Activated CD4-positive, alpha-beta memory T cell treated with anti-CD3 and anti-CD28 coated beads, Interleukin-2, amount 10 ng/mL, durations not matched to agents 7 days and 5 days (primary cell): ENCODE results near the gene TRAPPC3L. TPM values are rescaled to one million over a fixed set of nuclear protein-coding genes. Genes with fewer than 3 reads are reported as not detected.

Experiments used
- CTCF ChIA-PET: fragments of 350-600 bp; sonication (Branson Sonifier 250); formaldehyde crosslinking; loops from one replicate; lab custom pipeline; 2021; ENCODE audit warnings: antibody characterized with exemption, inconsistent platforms; lab: Charles Lee
- POLR2A ChIA-PET: fragments of 350-600 bp; sonication (Branson Sonifier 250); formaldehyde crosslinking; loops from one replicate; lab custom pipeline; 2021; ENCODE audit warnings: antibody characterized with exemption; lab: Charles Lee
- DNase-seq: peaks from one replicate; pipeline ENCODE4 v3.0.0-alpha.2; 2020
- H3K27ac Mint-ChIP-seq: one replicate; pipeline ENCODE4 v1.8.0; 2021; ENCODE audit warnings: mild to moderate bottlenecking, mixed read lengths
- H3K27me3 Mint-ChIP-seq: one replicate; pipeline ENCODE4 v1.8.0; 2021; ENCODE audit warnings: mixed read lengths
- H3K36me3 Mint-ChIP-seq: one replicate; pipeline ENCODE4 v1.8.0; 2021; ENCODE audit warnings: low read depth, mixed read lengths
- H3K4me1 Mint-ChIP-seq: one replicate; pipeline ENCODE4 v1.8.0; 2021; ENCODE audit warnings: mixed read lengths
- H3K4me3 Mint-ChIP-seq: one replicate; pipeline ENCODE4 v1.8.0; 2021; ENCODE audit warnings: mild to moderate bottlenecking, mixed read lengths
- H3K9me3 Mint-ChIP-seq: one replicate; pipeline ENCODE4 v1.8.0; 2021; ENCODE audit warnings: mixed read lengths
- total RNA-seq, 2 experiments: library from RNA; stranded (reverse); gene quantifications; one replicate each; pipeline ENCODE4 v1.2.3, GENCODE V29; 2021

Gene TRAPPC3L
- total RNA-seq, 2 experiments from 2014 or later: not detected

- CTCF ChIA-PET: interaction anchor here (0.7 to 2.5 kb wide), 2 partner anchors 12 to 76 kb away, joined by 3 to 21 read pairs; no protein-coding TSS in a partner anchor
These were observed 23.6 kb upstream of the TRAPPC3L start for GRCh38 chr6:116568821-116569755.

GRCh38 chr6:116568111-116568510, 22.6 kb upstream of the TRAPPC3L start:
- POLR2A ChIA-PET: no interaction called here
- H3K36me3 Mint-ChIP-seq: no peaks in the 10 kb centered on the region
- peaks cover 32% of the 10 kb centered on the region for H3K4me1 Mint-ChIP-seq
- DNase-seq: no peak
- peaks cover 20% of the 10 kb centered on the region for H3K27me3 Mint-ChIP-seq
- no peaks in the 10 kb centered on the region for H3K9me3 Mint-ChIP-seq
- H3K27ac Mint-ChIP-seq: no peak overlapping the region
- no peak overlapping the region for H3K4me3 Mint-ChIP-seq
- CTCF ChIA-PET: no interaction called here

More at GRCh38 chr6:116568821-116569755, 23.6 kb upstream of the TRAPPC3L start:
- no peak for DNase-seq
- Mint-ChIP-seq H3K27me3 (peaks cover 16% of the 10 kb centered on the region), H3K4me3 (no peak overlapping the region), H3K9me3 (no peaks in the 10 kb centered on the region), H3K4me1 (peaks cover 41% of the 10 kb centered on the region), H3K27ac (no peak overlapping the region), H3K36me3 (peaks cover 3% of the 10 kb centered on the region)
- POLR2A ChIA-PET: interaction anchor here (1.5 to 2.7 kb wide), 3 partner anchors 55 to 468 kb away, joined by 3 to 13 read pairs (median 8); partner anchors contain the start of genes DSE and NT5DC1

GRCh38 chr6:116564921-116565872, 19.7 kb upstream of the TRAPPC3L start:
- peaks cover 22% of the 10 kb centered on the region for H3K27me3 Mint-ChIP-seq
- no peak overlapping the region for H3K27ac Mint-ChIP-seq
- no peaks in the 10 kb centered on the region for H3K36me3 Mint-ChIP-seq
- POLR2A ChIA-PET: interaction anchor here (1.4 kb wide), 1 partner anchor 285 kb away, joined by 7 read pairs; the partner anchor contains the start of gene TSPYL1
- no peak overlapping the region for H3K4me3 Mint-ChIP-seq
- DNase-seq: no peak
- CTCF ChIA-PET: interaction anchor here (1.1 to 1.4 kb wide), 3 partner anchors 10 to 348 kb away, joined by 3 to 5 read pairs (median 4); no protein-coding TSS in a partner anchor
- H3K9me3 Mint-ChIP-seq: no peaks in the 10 kb centered on the region
- H3K4me1 Mint-ChIP-seq: peaks cover 13% of the 10 kb centered on the region

GRCh38 chr6:116564311-116564710, 18.8 kb upstream of the TRAPPC3L start:
- ChIA-PET POLR2A (no interaction called here), CTCF (interaction anchor here (1.2 to 1.4 kb wide), 2 partner anchors 9 to 295 kb away, joined by 4 to 5 read pairs; no protein-coding TSS in a partner anchor)
- Mint-ChIP-seq H3K27me3 (peaks cover 22% of the 10 kb centered on the region), H3K27ac (no peak overlapping the region), H3K4me1 (peaks cover 8% of the 10 kb centered on the region), H3K4me3 (no peak overlapping the region), H3K9me3 (no peaks in the 10 kb centered on the region), H3K36me3 (no peaks in the 10 kb centered on the region)
- DNase-seq: no peak

- ChIA-PET CTCF (interaction anchor here (0.7 to 2.1 kb wide), 8 partner anchors 8 to 347 kb away, joined by 3 to 9 read pairs (median 4); partner anchors contain the start of gene RWDD1), POLR2A (interaction anchor here (1.4 kb wide), 1 partner anchor 19 kb away, joined by 3 read pairs; no protein-coding TSS in a partner anchor)
- peaks cover 22% of the 10 kb centered on the region for H3K27me3 Mint-ChIP-seq
- H3K36me3 Mint-ChIP-seq: no peaks in the 10 kb centered on the region
- DNase-seq: no peak
- no peak overlapping the region for H3K27ac Mint-ChIP-seq
- no peak overlapping the region for H3K4me3 Mint-ChIP-seq
- no peaks in the 10 kb centered on the region for H3K9me3 Mint-ChIP-seq
- peaks cover 5% of the 10 kb centered on the region for H3K4me1 Mint-ChIP-seq
These were observed 18.3 kb upstream of the TRAPPC3L start for GRCh38 chr6:116563830-116564229.

GRCh38 chr6:116562614-116563013, 17.1 kb upstream of the TRAPPC3L start:
- no peaks in the 10 kb centered on the region for H3K9me3 Mint-ChIP-seq
- peaks cover 4% of the 10 kb centered on the region for H3K4me1 Mint-ChIP-seq
- H3K36me3 Mint-ChIP-seq: no peaks in the 10 kb centered on the region
- CTCF ChIA-PET: interaction anchor here (0.8 to 2.1 kb wide), 10 partner anchors 7 to 346 kb away, joined by 3 to 9 read pairs (median 4); partner anchors contain the start of gene RWDD1
- no peak overlapping the region for H3K27ac Mint-ChIP-seq
- H3K27me3 Mint-ChIP-seq: peaks cover 22% of the 10 kb centered on the region
- no peak overlapping the region for H3K4me3 Mint-ChIP-seq
- POLR2A ChIA-PET: interaction anchor here (0.9 to 1.4 kb wide), 2 partner anchors 10 to 20 kb away, joined by 3 read pairs; no protein-coding TSS in a partner anchor
- no peak for DNase-seq

GRCh38 chr6:116562019-116562403, 16.5 kb upstream of the TRAPPC3L start:
- Mint-ChIP-seq H3K4me3 (no peak overlapping the region), H3K27ac (no peak overlapping the region), H3K4me1 (peaks cover 4% of the 10 kb centered on the region), H3K9me3 (no peaks in the 10 kb centered on the region), H3K36me3 (no peaks in the 10 kb centered on the region), H3K27me3 (peaks cover 22% of the 10 kb centered on the region)
- CTCF ChIA-PET: interaction anchor here (0.5 to 2.1 kb wide), 5 partner anchors 17 to 274 kb away, joined by 3 to 7 read pairs (median 3); no protein-coding TSS in a partner anchor
- POLR2A ChIA-PET: no interaction called here
- no peak for DNase-seq

- CTCF ChIA-PET: interaction anchor here (0.5 to 2.9 kb wide), 24 partner anchors 10 to 295 kb away, joined by 3 to 22 read pairs (median 5); partner anchors contain the start of genes RSPH4A and RWDD1
- DNase-seq: peak; percentile 73
- Mint-ChIP-seq H3K9me3 (no peaks in the 10 kb centered on the region), H3K4me3 (no peak overlapping the region), H3K4me1 (peaks cover 4% of the 10 kb centered on the region), H3K36me3 (no peaks in the 10 kb centered on the region), H3K27ac (no peak overlapping the region), H3K27me3 (peaks cover 16% of the 10 kb centered on the region)
- POLR2A ChIA-PET: interaction anchor here (1.5 to 1.8 kb wide), 2 partner anchors 9 to 11 kb away, joined by 7 read pairs; no protein-coding TSS in a partner anchor
These were observed 16.0 kb upstream of the TRAPPC3L start for GRCh38 chr6:116561377-116562018.

- Mint-ChIP-seq H3K27me3 (peaks cover 12% of the 10 kb centered on the region), H3K27ac (no peak overlapping the region), H3K4me1 (peaks cover 4% of the 10 kb centered on the region), H3K36me3 (no peaks in the 10 kb centered on the region), H3K4me3 (no peak overlapping the region), H3K9me3 (no peaks in the 10 kb centered on the region)
- ChIA-PET POLR2A (interaction anchor here (1.5 to 1.8 kb wide), 2 partner anchors 10 to 12 kb away, joined by 7 read pairs; no protein-coding TSS in a partner anchor), CTCF (interaction anchor here (1.1 to 2.9 kb wide), 11 partner anchors 9 to 293 kb away, joined by 3 to 22 read pairs (median 6); partner anchors contain the start of gene RWDD1)
- DNase-seq: no peak
These were observed 14.6 kb upstream of the TRAPPC3L start for GRCh38 chr6:116560130-116560529.

GRCh38 chr6:116557893-116558292, 12.4 kb upstream of the TRAPPC3L start:
- DNase-seq: no peak
- no peaks in the 10 kb centered on the region for H3K9me3 Mint-ChIP-seq
- ChIA-PET CTCF (interaction anchor here (1.0 kb wide), 1 partner anchor 270 kb away, joined by 3 read pairs; no protein-coding TSS in a partner anchor), POLR2A (interaction anchor here (1.8 kb wide), 1 partner anchor 14 kb away, joined by 7 read pairs; the partner anchor contains the start of gene RWDD1)
- H3K36me3 Mint-ChIP-seq: no peaks in the 10 kb centered on the region
- peaks cover 15% of the 10 kb centered on the region for H3K27me3 Mint-ChIP-seq
- H3K27ac Mint-ChIP-seq: no peak overlapping the region
- no peak overlapping the region for H3K4me3 Mint-ChIP-seq
- H3K4me1 Mint-ChIP-seq: no peaks in the 10 kb centered on the region

GRCh38 chr6:116556814-116557415, 11.4 kb upstream of the TRAPPC3L start:
- Mint-ChIP-seq H3K9me3 (no peaks in the 10 kb centered on the region), H3K36me3 (no peaks in the 10 kb centered on the region), H3K4me3 (no peak overlapping the region), H3K4me1 (no peaks in the 10 kb centered on the region), H3K27me3 (peaks cover 14% of the 10 kb centered on the region), H3K27ac (no peak overlapping the region)
- DNase-seq: no peak
- CTCF ChIA-PET: no interaction called here
- POLR2A ChIA-PET: interaction anchor here (0.8 kb wide), 1 partner anchor 15 kb away, joined by 3 read pairs; the partner anchor contains the start of gene RWDD1
